Jurkat, Clone E6-1 (cell line): ENCODE data around the gene LAMB3. TPM values are rescaled to one million over a fixed set of nuclear protein-coding genes. Genes with fewer than 3 reads are reported as not detected.
"Not testable (repeated sequence)": the region's sequence is repeated elsewhere in the genome, so short reads cannot be mapped to it uniquely, and the experiment has no call there.

ENCODE experiments used
- DNase-seq: peaks from one replicate; pipeline ENCODE4 v3.0.0-alpha.2; 2011; ENCODE audit warnings: low read depth, low spot score
- H3K4me3 ChIP-seq: 2 replicates; pipeline ENCODE4 v1.5.1; 2011; ENCODE audit warnings: mild to moderate bottlenecking, low read length, control low read depth, moderate library complexity
- polyA plus RNA-seq: library from polyadenylated mRNA; unstranded; fragments of >200 nt; gene quantifications from one replicate; pipeline ENCODE4 v1.2.1, GENCODE V29; 2012; ENCODE audit warnings: missing spikeins; ENCODE audit not compliant: insufficient read length, insufficient read depth

The LAMB3 gene
- not detected for polyA plus RNA-seq

DNA sequence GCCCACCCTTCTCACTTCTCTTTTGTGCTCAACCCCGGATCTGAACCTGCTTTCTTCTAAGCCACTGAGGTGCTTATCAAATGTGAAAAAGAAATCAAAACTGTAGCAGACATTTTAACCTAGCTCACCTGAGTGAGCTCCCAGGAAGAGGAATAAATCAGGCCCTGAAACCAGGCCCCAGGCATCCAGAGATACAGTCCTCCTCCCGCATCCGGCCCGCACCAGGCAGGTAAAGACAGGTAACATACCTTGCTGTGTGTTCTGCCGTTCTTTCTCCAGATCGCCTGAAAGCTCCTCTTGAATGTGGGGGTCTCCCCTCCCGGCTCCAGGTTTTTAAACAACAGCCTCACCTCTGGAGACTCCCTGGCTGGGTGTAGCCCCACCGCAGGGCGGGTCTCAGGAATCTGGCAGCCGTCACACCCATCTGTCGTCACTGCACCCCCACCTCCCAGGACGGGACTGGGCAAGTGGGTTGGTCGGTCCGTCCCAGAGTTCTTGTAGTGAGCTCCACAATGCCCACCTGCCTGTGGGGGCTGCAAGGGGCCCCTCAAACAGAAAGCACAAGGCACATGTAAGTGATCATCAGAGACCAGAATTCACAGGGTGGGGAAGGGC, at the start of gene LAMB3:
Gene LAMB3 (minus strand): TSS at position 305 of the 615 bp plus-strand sequence. CDS start 1,481 bp downstream, outside the sequence.
- no peak within 1 kb of the TSS for H3K4me3 ChIP-seq

DNA sequence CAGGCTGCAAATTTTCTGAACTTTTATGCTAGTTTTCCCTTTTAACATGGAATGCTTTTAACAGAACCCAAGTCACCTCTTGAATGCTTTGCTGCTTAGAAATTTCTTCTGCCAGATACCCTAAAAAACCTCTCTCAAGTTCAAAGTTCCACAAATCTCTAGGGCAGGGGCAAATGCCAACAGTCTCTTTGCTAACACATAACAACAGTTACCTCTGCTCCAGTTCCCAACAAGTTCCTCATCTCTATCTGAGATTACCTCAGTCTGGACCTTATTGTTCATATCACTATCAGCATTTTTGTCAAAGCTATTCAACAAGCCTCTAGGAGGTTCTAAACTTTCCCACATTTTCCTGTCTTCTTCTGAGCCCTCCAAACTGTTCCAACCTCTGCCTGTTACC, 48.5 kb upstream of the LAMB3 start:
- not testable (repeated sequence) for H3K4me3 ChIP-seq, DNase-seq

More for the DNA sequence above, at the start of gene LAMB3:
- DNase-seq, result no peak

DNA sequence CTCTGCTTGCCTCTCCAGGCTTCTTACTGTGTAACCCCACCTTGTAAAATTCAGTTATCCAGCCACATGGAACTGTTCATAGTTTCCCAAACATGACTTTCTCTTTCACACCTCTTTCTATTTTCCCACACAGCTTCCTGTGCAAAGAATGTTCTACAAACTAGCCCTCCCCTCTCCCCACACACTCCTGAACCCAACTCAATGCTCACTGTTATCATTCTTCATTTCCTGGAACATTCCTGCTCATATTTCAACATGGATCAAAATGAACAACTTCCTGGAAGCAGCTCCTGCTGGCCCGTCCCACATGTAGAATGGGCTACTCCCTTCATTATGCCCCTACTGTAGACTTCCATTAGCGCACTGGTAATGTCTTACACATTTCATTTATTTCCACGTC, 44.9 kb upstream of the LAMB3 start:
- H3K4me3 ChIP-seq, result no peak overlapping the region

DNA sequence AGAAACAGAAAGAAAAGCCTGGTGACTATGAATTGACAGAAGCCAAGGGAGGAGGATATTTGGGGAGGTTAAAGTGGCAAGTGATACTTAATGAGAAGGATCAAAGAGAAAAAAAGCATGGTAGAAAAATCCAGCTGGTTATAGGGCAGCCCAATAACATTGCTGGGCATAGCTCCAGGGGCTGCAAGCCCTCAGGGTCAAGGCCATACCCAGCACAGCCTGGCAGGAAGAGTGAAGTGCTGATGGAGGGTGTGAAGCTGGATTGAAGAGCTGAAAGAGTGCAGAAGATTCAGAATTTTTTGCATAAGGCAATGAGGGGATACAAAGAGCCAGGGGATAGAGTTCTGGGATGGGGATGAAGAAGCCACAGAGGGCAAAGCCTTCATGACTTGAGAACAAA, 44.4 kb upstream of the LAMB3 start:
- no peak overlapping the region for H3K4me3 ChIP-seq
- no peak for DNase-seq

More for the DNA sequence above, 44.9 kb upstream of the LAMB3 start:
- DNase-seq, result no peak

DNA sequence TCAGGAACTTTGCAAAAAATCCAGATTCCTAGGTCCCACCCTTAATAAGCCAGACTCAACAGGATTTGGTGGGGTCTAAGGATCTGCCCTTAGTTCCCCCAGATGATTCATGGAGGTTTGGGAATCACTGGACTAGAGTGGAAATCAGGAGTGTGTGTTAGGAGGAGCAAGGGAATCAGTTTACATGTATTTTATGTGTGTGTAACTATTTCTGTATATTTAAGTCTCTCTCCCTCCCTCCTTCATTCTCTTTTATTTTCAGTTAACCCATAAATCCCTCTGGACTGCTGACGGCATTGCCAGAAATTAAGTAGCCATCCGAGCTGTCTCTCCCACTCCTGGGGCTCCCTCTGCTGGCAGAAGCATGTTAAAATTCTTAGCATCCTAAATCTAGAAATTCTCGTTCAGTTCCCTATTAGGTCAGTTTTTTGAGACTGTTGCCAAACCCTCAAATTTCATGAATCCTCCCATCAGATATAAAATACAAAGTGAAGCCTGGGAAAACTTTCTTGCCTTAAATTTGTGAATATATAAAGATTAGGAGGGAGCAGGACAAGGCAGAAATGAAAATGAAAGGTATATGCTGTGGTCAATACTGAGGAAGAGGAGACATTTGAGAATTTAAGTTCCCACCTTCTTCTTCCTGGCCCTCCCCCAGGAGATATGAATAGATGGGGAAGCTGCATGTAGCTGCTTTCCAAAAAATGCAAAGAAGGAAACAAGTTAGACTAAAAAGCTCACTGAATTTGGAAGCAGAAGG, 40.7 kb upstream of the LAMB3 start:
- no peak overlapping the region for H3K4me3 ChIP-seq
- peak; percentile 49 for DNase-seq

DNA sequence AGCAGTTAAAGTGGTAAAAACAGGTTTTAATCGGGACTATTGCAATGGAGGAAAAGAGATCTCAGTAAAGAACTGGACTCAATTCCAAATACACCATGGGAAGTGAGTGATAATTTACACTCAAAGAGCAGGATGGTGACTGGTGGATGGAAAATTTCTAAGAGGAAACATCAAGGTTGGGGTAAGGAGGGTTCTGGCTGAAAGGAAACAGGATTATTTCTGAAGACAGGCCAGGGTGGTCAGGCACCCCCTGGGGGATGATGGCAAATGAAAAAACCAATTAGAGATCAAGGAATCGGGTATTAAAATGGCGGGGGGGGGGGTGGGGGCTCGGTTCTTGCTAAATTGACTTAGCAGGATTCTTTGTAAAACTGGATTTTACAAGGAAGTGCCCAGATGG, 40.1 kb upstream of the LAMB3 start:
- no peak overlapping the region for H3K4me3 ChIP-seq
- DNase-seq, result no peak

DNA sequence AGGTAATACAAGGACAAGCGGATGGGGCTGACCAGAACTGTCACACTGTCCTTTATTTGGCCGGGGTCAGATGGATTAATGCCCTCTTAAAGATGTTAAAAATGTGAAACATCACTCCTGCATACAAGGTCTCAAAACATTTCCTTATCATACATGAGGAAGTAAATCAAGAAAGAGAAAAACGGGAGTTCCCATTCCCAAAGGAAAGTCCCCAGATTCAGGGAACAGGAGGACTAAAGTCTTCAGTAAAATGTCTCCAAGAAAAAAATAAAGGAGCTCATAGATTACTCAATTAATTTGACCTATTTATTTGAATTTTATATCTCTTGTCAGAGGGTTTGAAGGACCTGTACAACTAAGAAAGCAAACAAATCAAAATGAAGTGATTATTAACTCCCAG, 39.0 kb upstream of the LAMB3 start:
- DNase-seq, result no peak
- no peak overlapping the region for H3K4me3 ChIP-seq

DNA sequence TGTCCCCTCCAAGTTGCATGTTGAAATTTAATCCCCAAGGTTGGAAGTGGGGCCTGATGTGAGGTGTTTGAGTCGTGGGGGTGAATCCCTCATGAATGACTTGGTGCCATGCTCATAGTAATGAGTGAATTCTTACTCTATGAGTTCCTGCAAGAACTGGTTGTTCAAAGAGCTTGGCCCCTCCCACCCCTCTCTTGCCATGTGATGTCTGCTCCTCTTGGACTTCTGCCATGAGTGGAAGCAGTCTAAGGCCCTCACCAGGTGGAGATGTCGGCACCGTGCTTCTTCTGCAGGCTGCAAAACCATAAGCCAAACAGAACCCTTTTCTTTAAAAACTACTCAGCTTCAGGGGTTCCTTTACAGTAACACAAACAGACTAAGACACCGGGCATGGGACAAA, 37.3 kb upstream of the LAMB3 start:
- no peak for DNase-seq

DNA sequence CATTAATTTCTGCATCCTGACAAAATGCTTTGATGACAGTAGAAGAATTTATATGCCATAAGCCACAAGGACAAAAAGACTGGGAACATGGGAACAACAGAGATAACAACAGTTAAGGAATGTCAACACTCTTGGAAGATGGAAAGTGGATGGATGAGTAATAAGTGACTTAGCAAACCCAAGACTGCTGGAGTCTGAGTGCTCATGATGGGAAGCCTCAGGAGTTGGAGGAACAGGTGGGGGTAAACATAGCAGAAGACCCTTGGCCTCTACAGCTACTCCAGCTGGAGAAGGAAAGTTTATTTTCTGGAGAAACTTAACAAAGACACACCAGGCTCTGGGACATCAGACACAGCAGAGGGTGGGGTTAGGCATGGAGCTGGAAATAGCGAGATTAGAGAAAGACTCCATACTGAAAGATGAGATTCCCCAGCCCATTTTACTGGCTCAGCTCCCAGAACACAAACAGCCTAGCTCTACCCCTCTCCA, 36.6 kb upstream of the LAMB3 start:
- no peak for DNase-seq

More for the DNA sequence above, 37.3 kb upstream of the LAMB3 start:
- no peak overlapping the region for H3K4me3 ChIP-seq

DNA sequence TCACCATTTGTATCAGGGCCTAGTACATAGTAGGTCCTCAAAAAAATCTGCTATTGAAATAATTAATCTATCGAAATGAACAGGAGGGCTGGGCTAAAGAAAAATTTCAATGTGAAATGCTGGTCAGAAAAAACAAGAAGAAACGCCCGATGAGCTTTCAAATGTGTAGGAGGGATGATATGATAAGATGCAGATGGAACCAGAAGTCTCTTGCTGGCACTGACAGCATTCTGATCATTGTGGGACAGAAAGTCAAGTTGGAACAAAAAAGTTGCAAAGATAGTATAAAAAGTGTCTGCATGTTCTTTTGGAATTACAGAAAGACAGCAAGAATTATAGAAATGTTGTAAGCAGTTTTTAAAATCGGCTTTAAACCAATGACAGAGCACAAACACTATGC, 34.1 kb upstream of the LAMB3 start:
- no peak for DNase-seq
- H3K4me3 ChIP-seq, result no peak overlapping the region

More for the DNA sequence above, 36.6 kb upstream of the LAMB3 start:
- H3K4me3 ChIP-seq, result no peak overlapping the region

DNA sequence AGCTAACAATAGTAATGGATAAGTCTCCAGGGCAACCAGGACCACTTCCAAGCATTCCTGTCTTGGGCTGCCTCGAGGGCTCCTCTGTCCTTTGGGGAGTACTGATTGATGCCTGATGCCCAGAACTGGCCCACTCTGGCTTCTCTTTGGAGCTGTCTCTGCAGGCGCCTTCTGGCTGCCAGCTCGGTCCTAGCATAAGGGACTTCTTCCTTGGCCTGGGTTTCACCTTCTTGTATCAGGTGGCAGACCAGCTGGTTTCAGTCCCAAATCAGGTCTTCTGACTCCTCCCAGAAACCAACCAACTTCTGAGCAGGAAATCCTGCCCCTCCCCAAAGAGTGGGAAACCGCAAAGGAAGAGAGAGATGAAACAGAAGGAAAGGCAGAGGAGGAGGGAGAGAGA, 33.6 kb upstream of the LAMB3 start:
- H3K4me3 ChIP-seq, result no peak overlapping the region
- peak; percentile 73 for DNase-seq

DNA sequence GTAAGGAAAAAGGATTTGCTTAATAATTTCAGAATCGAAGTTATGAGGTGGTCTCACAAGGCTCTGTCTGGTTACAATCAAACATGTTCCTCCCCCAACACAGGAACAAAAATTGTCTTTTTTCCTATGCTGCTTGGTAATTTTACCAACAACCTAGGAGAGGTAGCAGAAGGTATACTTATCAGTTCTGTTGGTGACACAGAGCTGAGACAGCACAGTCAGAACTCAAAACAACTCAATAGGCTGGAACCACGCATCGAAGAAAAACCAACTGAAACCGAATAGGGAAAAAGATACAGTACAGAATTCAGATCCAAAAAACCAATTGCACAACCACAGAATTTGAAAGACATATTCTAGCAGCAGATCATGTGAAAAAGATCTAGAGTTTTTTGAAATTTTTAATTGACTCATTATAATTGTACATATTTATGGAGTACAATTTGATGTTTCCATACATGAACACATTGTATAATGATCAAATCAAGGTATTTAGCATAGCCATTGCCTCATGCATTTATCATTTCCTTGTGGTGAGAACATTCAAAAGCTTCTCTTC, 26.8 kb upstream of the LAMB3 start:
- H3K4me3 ChIP-seq, result no peak overlapping the region
- DNase-seq, result no peak

DNA sequence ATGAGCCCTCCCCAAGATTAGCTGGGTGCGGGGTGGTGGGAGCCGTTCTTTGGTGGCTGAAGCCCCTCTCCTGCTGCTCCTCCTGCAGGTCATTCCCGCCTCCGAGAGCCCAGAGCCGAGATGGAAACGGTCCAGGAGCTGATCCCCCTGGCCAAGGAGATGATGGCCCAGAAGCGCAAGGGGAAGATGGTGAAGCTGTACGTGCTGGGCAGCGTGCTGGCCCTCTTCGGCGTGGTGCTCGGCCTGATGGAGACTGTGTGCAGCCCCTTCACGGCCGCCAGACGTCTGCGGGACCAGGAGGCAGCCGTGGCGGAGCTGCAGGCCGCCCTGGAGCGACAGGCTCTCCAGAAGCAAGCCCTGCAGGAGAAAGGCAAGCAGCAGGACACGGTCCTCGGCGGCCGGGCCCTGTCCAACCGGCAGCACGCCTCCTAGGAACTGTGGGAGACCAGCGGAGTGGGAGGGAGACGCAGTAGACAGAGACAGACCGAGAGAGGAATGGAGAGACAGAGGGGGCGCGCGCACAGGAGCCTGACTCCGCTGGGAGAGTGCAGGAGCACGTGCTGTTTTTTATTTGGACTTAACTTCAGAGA, 23.4 kb upstream of the LAMB3 start:
- H3K4me3 ChIP-seq, result no peak overlapping the region
- DNase-seq, result no peak

DNA sequence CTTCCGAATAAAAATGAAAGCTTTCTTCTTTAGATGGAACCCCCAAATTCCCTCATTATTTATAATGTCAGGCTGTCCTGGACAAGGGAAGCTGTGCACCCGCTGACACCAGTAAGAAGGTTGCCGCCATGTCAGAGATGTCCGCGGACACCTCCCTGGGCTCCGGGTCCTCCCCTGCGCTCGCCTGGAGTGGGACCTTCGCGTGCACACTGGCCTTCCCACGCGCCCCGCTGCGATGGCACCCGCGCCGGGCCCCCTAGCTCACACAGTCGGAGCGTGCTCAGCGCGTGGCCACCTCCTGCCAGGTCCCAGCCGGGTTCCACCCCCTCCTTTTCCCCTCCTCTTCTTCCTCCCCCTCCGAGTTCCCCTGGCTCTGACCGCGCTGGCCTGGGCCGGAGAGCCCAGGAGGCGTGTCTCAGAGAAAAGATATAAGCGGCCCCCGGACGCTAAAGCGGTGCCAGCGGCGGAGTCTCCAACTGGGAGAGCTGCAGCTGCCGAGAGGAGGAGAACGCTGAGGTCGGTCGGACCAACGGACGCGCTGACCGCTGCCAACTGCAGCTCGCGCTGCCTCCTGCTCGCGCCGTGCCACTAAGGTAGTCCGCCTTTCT, 22.8 kb upstream of the LAMB3 start, which contains the start of gene G0S2:
Gene G0S2 (plus strand): TSS at position 456 of the 608 bp plus-strand sequence. CDS start 273 bp downstream, outside the sequence.
- DNase-seq, result no peak
- no peak within 1 kb of the TSS for H3K4me3 ChIP-seq

DNA sequence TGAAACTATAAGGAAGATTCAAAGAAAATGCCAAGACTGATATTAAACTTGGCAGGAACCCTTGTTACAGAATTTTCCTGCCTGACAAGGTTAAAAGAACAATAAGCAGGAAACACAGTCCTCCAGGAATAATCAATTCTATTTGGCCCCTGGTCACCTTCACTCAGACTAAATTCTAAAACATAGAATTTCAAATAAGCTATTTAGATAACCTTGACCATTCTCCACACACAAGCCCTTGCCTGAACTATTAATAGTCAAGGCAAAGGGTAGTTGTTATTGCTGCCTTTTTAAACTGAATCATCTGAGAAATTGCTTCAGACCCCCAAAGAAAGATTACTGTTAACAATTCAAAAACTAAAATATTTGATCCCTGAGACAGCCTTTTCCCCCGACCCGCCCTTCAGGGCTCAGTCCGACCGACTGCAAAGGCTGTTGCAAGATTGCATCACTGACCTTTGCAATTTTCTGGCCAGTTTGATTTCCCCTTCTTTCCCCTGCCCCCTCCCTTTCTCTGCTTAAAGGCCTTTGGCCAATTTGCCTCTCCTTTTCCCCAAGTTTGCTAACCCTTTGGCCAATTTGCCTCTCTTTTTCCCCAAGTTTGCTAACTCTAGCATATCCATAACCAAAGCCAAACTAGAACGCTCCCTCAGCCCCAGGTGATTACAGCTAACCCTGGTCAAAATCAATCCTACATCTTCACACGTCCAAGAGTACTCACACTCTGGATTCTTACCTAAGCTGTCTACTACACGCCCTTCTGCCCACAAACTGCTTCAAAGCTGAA, 21.6 kb upstream of the LAMB3 start:
- H3K4me3 ChIP-seq, result no peak overlapping the region
- DNase-seq, result no peak

DNA sequence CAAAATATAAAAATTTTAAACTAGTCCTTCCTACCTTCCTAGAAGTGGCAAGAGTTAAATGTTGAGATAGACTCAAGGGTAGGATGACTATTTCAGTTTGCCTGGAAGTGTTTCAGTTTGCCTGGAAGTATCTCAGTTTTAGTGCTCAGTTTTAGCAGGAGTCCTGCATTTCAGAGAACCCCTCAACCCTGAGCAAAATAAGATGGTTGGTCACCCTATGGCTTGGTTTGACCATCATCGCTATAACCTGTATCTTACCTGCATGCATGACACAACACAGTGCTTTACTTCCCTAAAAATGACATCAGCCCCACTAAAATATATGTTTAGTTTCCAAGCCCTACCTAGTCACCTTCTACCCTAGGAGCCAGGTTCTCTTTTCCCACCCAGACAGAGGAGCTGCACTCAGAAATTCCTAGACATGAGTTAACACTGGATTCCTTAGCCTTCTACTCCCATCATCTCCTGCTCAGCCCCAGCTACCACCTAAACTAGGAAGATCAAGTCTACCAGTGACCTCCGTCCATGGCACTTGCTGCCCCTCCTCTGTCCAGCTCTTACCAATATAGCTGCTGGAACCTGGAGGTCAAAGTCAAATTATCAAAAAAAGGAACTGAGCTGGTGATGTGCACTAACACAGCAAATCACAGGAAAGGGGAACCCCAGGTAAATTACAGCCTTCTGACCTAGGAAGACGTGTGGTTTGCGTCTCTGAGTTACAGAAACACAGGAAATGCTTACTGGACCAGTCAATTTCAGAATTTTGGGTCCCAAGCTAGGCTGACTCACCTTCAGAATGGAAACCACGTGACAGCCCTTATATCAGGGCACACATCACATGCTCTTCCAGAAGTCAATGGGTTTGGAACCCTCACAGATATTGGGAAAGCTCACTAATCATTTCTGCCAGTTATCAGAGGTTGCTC, 20.7 kb upstream of the LAMB3 start:
- DNase-seq, result no peak
- H3K4me3 ChIP-seq, result no peak overlapping the region

DNA sequence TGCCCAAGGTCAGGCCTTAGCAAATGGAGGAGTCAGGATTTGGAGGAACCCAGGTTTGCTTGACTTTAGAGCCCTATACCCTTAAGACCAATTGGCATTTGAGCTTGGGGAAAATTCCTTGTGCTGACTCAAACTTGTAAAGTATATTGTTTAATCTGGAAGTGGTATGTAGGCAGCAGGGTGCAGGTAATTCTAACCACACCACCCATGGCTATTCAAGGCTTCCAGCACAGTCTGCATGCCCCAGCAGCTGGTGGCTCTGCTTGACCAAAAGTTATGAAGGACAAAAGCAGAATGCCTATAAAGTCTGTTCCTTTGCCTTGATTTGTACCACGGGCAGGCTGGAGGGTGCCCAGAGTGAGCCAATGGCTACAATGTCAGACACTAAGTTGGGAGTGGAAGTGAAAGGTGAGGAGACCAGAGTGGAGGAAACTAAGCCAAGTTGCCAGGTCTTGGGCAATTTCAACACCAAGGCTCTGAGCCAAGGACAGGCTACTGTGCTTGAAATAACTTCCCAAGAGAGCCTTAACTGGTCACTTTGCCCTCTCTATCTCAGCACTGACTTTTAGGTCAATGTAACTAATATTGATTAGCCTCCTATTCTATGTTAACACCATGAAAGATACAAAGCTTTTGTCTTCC, 18.3 kb upstream of the LAMB3 start:
- no peak overlapping the region for H3K4me3 ChIP-seq
- no peak for DNase-seq
